Liver (tissue), 9 donors: ENCODE measurements around the gene LUC7L. TPM values are rescaled to one million over a fixed set of nuclear protein-coding genes. Genes with fewer than 3 reads are reported as not detected.

Experiments used
- DNase-seq: peaks from one replicate; pipeline ENCODE4 v3.0.0-alpha.2; 2017; ENCODE audit warnings: low spot score
- H3K27ac ChIP-seq, 2 donors: one replicate each; pipeline ENCODE4 v1.7.0; 2013; ENCODE audit warnings: inconsistent platforms in 2 of 2, low read length in 2 of 2, control low read depth in 1 of 2, low read depth in 1 of 2, mild to moderate bottlenecking in 1 of 2
- H3K27me3 ChIP-seq, 4 donors: one replicate each; pipeline versions ENCODE4 v1.6.1 to v1.7.0; 2013; ENCODE audit warnings: low read length in 3 of 4, inconsistent platforms in 1 of 4, mild to moderate bottlenecking in 1 of 4, moderate library complexity in 1 of 4; ENCODE audit not compliant: control insufficient read depth in 4 of 4, insufficient read depth in 4 of 4
- H3K36me3 ChIP-seq, 4 donors: one replicate each; pipeline versions ENCODE4 v1.6.1 to v1.7.0; 2013; ENCODE audit warnings: low read length in 3 of 4, mild to moderate bottlenecking in 3 of 4, low read depth in 1 of 4, moderate library complexity in 1 of 4; ENCODE audit not compliant: control insufficient read depth in 4 of 4, insufficient read depth in 3 of 4
- H3K4me1 ChIP-seq, 4 donors: one replicate each; pipeline versions ENCODE4 v1.6.1 to v1.7.0; 2013; ENCODE audit warnings: low read length in 3 of 4, mild to moderate bottlenecking in 3 of 4, moderate library complexity in 1 of 4; ENCODE audit not compliant: control insufficient read depth in 4 of 4, insufficient read depth in 4 of 4
- H3K4me3 ChIP-seq, 3 donors: one replicate each; pipeline versions ENCODE4 v1.6.1 to v1.7.0; 2013; ENCODE audit warnings: low read length in 3 of 3, control low read depth in 1 of 3, low read depth in 1 of 3, mild to moderate bottlenecking in 1 of 3
- H3K9ac ChIP-seq, 2 donors: one replicate each; pipeline ENCODE4 v1.7.0; 2013; ENCODE audit warnings: low read length in 2 of 2, mild to moderate bottlenecking in 2 of 2, moderate library complexity in 2 of 2, control low read depth in 1 of 2, low read depth in 1 of 2
- H3K9me3 ChIP-seq, 4 donors: one replicate each; pipeline versions ENCODE4 v1.6.1 to v1.7.0; 2013; ENCODE audit warnings: low read length in 3 of 4; ENCODE audit not compliant: control insufficient read depth in 4 of 4
- ATF3 ChIP-seq: IDR thresholded peaks from 2 replicates; pipeline ENCODE4 v1.6.1; 2016; ENCODE audit warnings: antibody characterized with exemption
- EGR1 ChIP-seq, 2 donors: IDR thresholded peaks; 2 replicates each; pipeline ENCODE4 v1.6.1; 2016 to 2018; ENCODE audit warnings: antibody characterized with exemption in 2 of 2, low read depth in 2 of 2
- FOXA1 ChIP-seq: IDR thresholded peaks from 2 replicates; pipeline ENCODE4 v1.6.1; 2016; ENCODE audit warnings: antibody characterized with exemption
- FOXA2 ChIP-seq: IDR thresholded peaks from 2 replicates; pipeline ENCODE4 v1.6.1; 2016; ENCODE audit warnings: antibody characterized with exemption
- GABPA ChIP-seq, 2 donors: IDR thresholded peaks in 1 of 2; conservative IDR thresholded peaks in 1 of 2; 2 replicates each; pipeline ENCODE4 v1.6.1; 2016; ENCODE audit warnings: antibody characterized with exemption in 2 of 2, mild to moderate bottlenecking in 1 of 2, moderate library complexity in 1 of 2
- HNF4A ChIP-seq, 2 donors: conservative IDR thresholded peaks; 2 replicates each; pipeline ENCODE4 v1.6.1; 2016; ENCODE audit warnings: antibody characterized with exemption in 2 of 2, mild to moderate bottlenecking in 2 of 2
- HNF4G ChIP-seq: IDR thresholded peaks from 2 replicates; pipeline ENCODE4 v1.6.1; 2016; ENCODE audit warnings: antibody characterized with exemption
- JUND ChIP-seq, 2 donors: IDR thresholded peaks; 2 replicates each; pipeline ENCODE4 v1.6.1; 2016; ENCODE audit warnings: antibody characterized with exemption in 2 of 2
- MAX ChIP-seq: IDR thresholded peaks from 2 replicates; pipeline ENCODE4 v1.6.1; 2016; ENCODE audit warnings: antibody characterized with exemption
- NR2F2 ChIP-seq: IDR thresholded peaks from 2 replicates; pipeline ENCODE4 v1.6.1; 2016; ENCODE audit warnings: antibody characterized with exemption
- RAD21 ChIP-seq, 2 donors: IDR thresholded peaks; 2 replicates each; pipeline ENCODE4 v1.6.1; 2016; ENCODE audit warnings: antibody characterized with exemption in 2 of 2, mild to moderate bottlenecking in 2 of 2
- REST ChIP-seq: IDR thresholded peaks from 2 replicates; pipeline ENCODE4 v1.6.1; 2016; ENCODE audit warnings: antibody characterized with exemption, mild to moderate bottlenecking
- RXRA ChIP-seq, 2 donors: IDR thresholded peaks; 2 replicates each; pipeline ENCODE4 v1.6.1; 2017 to 2018; ENCODE audit warnings: antibody characterized with exemption in 2 of 2, mild to moderate bottlenecking in 1 of 2
- SP1 ChIP-seq: IDR thresholded peaks from 2 replicates; pipeline ENCODE4 v1.6.1; 2018; ENCODE audit warnings: antibody characterized with exemption, mild to moderate bottlenecking
- TAF1 ChIP-seq: conservative IDR thresholded peaks from 2 replicates; pipeline ENCODE4 v1.6.1; 2016; ENCODE audit warnings: antibody characterized with exemption, mild to moderate bottlenecking
- YY1 ChIP-seq: IDR thresholded peaks from 2 replicates; pipeline ENCODE4 v1.6.1; 2016; ENCODE audit warnings: antibody characterized with exemption, mild to moderate bottlenecking
- WGBS: extraction: QIAGEN DNeasy Blood & Tissue Kit; methylation state at CpG from one replicate; pipeline ENCODE4 v1.1.7; 2013; 5-methylcytosine and 5-hydroxymethylcytosine counted together
- polyA plus RNA-seq, 2 donors: library from polyadenylated mRNA; stranded (reverse) in 1 of 2; unstranded in 1 of 2; fragments of 200-250 nt in 1 of 2; fragments of >200 nt in 1 of 2; fragmentation: Nextera tagmentation in 1 of 2; extraction: Ambion mirVana in 1 of 2; gene quantifications; one replicate each; pipeline versions ENCODE4 v1.2.1 to v1.2.3, GENCODE V29; 2013 to 2015
- total RNA-seq, 2 donors: library from RNA; depleted of rRNA; stranded (reverse); fragments of >200 nt; gene quantifications; one replicate each; pipeline ENCODE4 v1.2.3, GENCODE V29; 2014
- TF ChIP-seq, protein P1 (sequence below): IDR thresholded peaks from 2 replicates; pipeline ENCODE4 v1.6.1; 2016; ENCODE audit warnings: antibody characterized with exemption
- TF ChIP-seq, protein P2 (sequence below): fragments of 150-350 bp; IDR thresholded peaks from 2 replicates; pipeline ENCODE4 v1.5.1; 2017; ENCODE audit warnings: improper control_type of control experiment, low read depth, low read length; ENCODE audit not compliant: missing input control
- donor health status: healthy.
- donor health status: healthy.
- donor health status: healthy.
- donor health status: healthy.
- donor health status: healthy.

LUC7L gene
- total and polyA plus RNA-seq, 4 donors, result 11.5 to 34.3 (median 19.6) TPM

DNA sequence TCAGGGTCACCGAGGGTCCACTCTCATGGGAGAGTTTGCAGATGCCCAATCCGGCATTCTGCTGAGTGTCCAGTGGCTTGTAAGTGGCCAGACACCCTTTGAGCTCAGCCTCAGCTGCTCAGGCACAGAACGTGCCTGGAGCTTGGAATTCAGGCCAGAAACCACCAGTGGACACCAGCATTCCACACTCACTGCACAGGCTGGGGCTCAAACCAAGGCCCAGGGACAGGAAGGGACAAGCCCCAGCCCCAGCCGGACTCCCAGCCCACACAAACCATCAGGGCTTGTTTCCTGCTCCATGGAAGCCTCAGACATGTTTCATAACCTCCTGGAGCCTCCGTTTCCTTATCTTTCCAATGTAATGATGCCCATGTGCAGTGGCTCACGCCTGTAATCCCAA, 85.8 kb downstream of the LUC7L start:
- Histone ChIP-seq H3K27me3 (no peaks in the 10 kb centered on the region), H3K9ac (no peak overlapping the region), H3K36me3 (no peaks in the 10 kb centered on the region), H3K4me3 (no peak overlapping the region), H3K4me1 (no peaks in the 10 kb centered on the region), H3K9me3 (no peaks in the 10 kb centered on the region), H3K27ac (no peak overlapping the region)
- TF ChIP-seq EGR1 (IDR thresholded peaks at IDR 0.05; ENCODE audit: low read depth in 2 of 2) (no peak), RXRA (IDR thresholded peaks at IDR 0.05) (no peak), SP1 (no peak), FOXA1 (no peak), YY1 (no peak), REST (no peak)
- whole genome bisulfite sequencing, result 67% methylated on average over 6 of the region's 6 CpGs
- no peak for DNase-seq

GRCh38 chr16:143047-143446, 86.2 kb downstream of the LUC7L start:
- Histone ChIP-seq H3K27ac (no peak overlapping the region), H3K9me3 (no peaks in the 10 kb centered on the region), H3K4me3 (no peak overlapping the region), H3K27me3 (no peaks in the 10 kb centered on the region), H3K4me1 (no peaks in the 10 kb centered on the region), H3K9ac (no peak overlapping the region), H3K36me3 (no peaks in the 10 kb centered on the region)
- peak; percentile 85 for DNase-seq
- TF ChIP-seq MAX (no peak), RAD21 (IDR thresholded peaks at IDR 0.05) (no peak), SP1 (no peak), HNF4A (conservative IDR thresholded peaks at IDR 0.05) (no peak), ATF3 (no peak), NR2F2 (no peak), FOXA1 (no peak), FOXA2 (no peak), REST (no peak), GABPA (IDR thresholded peaks at IDR 0.05 in 1 of 2, conservative IDR thresholded peaks at IDR 0.05 in 1 of 2) (no peak), YY1 (no peak), RXRA (IDR thresholded peaks at IDR 0.05) (no peak), EGR1 (IDR thresholded peaks at IDR 0.05; ENCODE audit: low read depth in 2 of 2) (no peak), HNF4G (no peak), TAF1 (no peak), JUND (IDR thresholded peaks at IDR 0.05) (no peak)
- TF ChIP-seq, protein P1, sequence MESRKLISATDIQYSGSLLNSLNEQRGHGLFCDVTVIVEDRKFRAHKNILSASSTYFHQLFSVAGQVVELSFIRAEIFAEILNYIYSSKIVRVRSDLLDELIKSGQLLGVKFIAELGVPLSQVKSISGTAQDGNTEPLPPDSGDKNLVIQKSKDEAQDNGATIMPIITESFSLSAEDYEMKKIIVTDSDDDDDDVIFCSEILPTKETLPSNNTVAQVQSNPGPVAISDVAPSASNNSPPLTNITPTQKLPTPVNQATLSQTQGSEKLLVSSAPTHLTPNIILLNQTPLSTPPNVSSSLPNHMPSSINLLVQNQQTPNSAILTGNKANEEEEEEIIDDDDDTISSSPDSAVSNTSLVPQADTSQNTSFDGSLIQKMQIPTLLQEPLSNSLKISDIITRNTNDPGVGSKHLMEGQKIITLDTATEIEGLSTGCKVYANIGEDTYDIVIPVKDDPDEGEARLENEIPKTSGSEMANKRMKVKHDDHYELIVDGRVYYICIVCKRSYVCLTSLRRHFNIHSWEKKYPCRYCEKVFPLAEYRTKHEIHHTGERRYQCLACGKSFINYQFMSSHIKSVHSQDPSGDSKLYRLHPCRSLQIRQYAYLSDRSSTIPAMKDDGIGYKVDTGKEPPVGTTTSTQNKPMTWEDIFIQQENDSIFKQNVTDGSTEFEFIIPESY, result no peak
- TF ChIP-seq, protein P2, sequence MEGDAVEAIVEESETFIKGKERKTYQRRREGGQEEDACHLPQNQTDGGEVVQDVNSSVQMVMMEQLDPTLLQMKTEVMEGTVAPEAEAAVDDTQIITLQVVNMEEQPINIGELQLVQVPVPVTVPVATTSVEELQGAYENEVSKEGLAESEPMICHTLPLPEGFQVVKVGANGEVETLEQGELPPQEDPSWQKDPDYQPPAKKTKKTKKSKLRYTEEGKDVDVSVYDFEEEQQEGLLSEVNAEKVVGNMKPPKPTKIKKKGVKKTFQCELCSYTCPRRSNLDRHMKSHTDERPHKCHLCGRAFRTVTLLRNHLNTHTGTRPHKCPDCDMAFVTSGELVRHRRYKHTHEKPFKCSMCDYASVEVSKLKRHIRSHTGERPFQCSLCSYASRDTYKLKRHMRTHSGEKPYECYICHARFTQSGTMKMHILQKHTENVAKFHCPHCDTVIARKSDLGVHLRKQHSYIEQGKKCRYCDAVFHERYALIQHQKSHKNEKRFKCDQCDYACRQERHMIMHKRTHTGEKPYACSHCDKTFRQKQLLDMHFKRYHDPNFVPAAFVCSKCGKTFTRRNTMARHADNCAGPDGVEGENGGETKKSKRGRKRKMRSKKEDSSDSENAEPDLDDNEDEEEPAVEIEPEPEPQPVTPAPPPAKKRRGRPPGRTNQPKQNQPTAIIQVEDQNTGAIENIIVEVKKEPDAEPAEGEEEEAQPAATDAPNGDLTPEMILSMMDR, result no peak
- 87% methylated on average over 6 of the region's 6 CpGs for WGBS
